Fibroblast of the aortic adventitia (primary cell): Measurements from ENCODE around the gene QSOX1. TPM values are rescaled to one million over a fixed set of nuclear protein-coding genes. Genes with fewer than 3 reads are reported as not detected.

ENCODE experiments used
- DNase-seq: peaks from one replicate; pipeline ENCODE4 v3.0.0-alpha.2; 2010; ENCODE audit warnings: low read depth
- H3K4me3 ChIP-seq: 2 replicates; pipeline ENCODE4 v1.5.1; 2011; ENCODE audit warnings: low read depth, mild to moderate bottlenecking, control low read depth, low read length, moderate library complexity
- CTCF ChIP-seq: IDR thresholded peaks from 2 replicates; pipeline ENCODE4 v1.5.1; 2011; ENCODE audit warnings: mild to moderate bottlenecking, low read length, control low read depth, inconsistent platforms; ENCODE audit not compliant: insufficient read depth
- total RNA-seq: library from RNA; depleted of rRNA; stranded (reverse); fragments of >200 nt; gene quantifications from 2 replicates; pipeline ENCODE4 v1.2.3, GENCODE V29; 2012; ENCODE audit warnings: low replicate concordance

Gene QSOX1
- total RNA-seq, 1 donor, result 261 TPM

- DNase-seq, result no peak
- TF ChIP-seq CTCF, result no peak
- no peak overlapping the region for H3K4me3 ChIP-seq
These were observed 9.2 kb upstream of the QSOX1 start for GRCh38 chr1:180145446-180145845.

GRCh38 chr1:180150982-180151381, 3.7 kb upstream of the QSOX1 start:
- H3K4me3 ChIP-seq, result no peak overlapping the region
- peak; percentile 91 for DNase-seq
- TF ChIP-seq CTCF, result no peak

GRCh38 chr1:180151508-180151907, 3.2 kb upstream of the QSOX1 start:
- no peak overlapping the region for H3K4me3 ChIP-seq
- TF ChIP-seq CTCF, result no peak
- peak; percentile 89 for DNase-seq

GRCh38 chr1:180152588-180152987, 2.1 kb upstream of the QSOX1 start:
- no peak overlapping the region for H3K4me3 ChIP-seq
- no peak for TF ChIP-seq CTCF
- no peak for DNase-seq

GRCh38 chr1:180153032-180153431, 1.6 kb upstream of the QSOX1 start:
- TF ChIP-seq CTCF, result no peak
- H3K4me3 ChIP-seq, result no peak overlapping the region
- no peak for DNase-seq

GRCh38 chr1:180154003-180154324, 705 bp upstream of the QSOX1 start:
- TF ChIP-seq CTCF, result no peak
- peak overlapping the region; percentile 86 for H3K4me3 ChIP-seq
- DNase-seq, result no peak

- peak; percentile 15 for DNase-seq
- TF ChIP-seq CTCF, result no peak
These were observed 563 bp downstream of the QSOX1 start for GRCh38 chr1:180155182-180155682.

More at GRCh38 chr1:180155182-180155682, 563 bp downstream of the QSOX1 start:
- H3K4me3 ChIP-seq, result peak overlapping the region; percentile 94
